Panc1 (cell line): ENCODE measurements around the gene TPD52L1. TPM values are rescaled to one million over a fixed set of nuclear protein-coding genes. Genes with fewer than 3 reads are reported as not detected.

ENCODE experiments used
- ATAC-seq: fragments of 200-7000 bp; cut with Tn5 transposase; 2 replicates; pipeline ENCODE4 v1.9.1; 2020; ENCODE audit warnings: mild to moderate bottlenecking, moderate library complexity
- BruUV-seq: library from RNA; stranded (reverse); fragments of 400-500 nt; replicated peaks from 2 replicates; lab custom pipeline; 2021; lab: Mats Ljungman, UMichigan
- CTCF ChIA-PET: fragments of 300-600 bp; sonication (Branson Sonifier 250); formaldehyde crosslinking; loops from one replicate; lab custom pipeline; 2022; ENCODE audit warnings: antibody characterized with exemption; lab: Charles Lee
- POLR2A ChIA-PET: fragments of 300-600 bp; sonication (Branson Sonifier 250); formaldehyde crosslinking; loops from one replicate; lab custom pipeline; 2022; ENCODE audit warnings: antibody characterized with exemption; lab: Charles Lee
- DNase-seq: peaks from one replicate; pipeline ENCODE4 v3.0.0-alpha.2; 2010; ENCODE audit warnings: low read depth, low spot score
- H3K27ac ChIP-seq: 2 replicates; pipeline ENCODE4 v1.5.1; 2011; ENCODE audit warnings: mild to moderate bottlenecking, low read length, inconsistent platforms
- H3K27me3 ChIP-seq: fragments of 200-500 bp; sonication (Bioruptor generic); 2 replicates; pipeline ENCODE4 v1.6.0; 2014; ENCODE audit warnings: low read length, inconsistent platforms; ENCODE audit not compliant: control insufficient read depth, insufficient read depth
- H3K36me3 ChIP-seq: fragments of 200-500 bp; sonication (Bioruptor generic); 2 replicates; pipeline ENCODE4 v1.5.1; 2014; ENCODE audit warnings: inconsistent platforms, mild to moderate bottlenecking, low read length, moderate library complexity; ENCODE audit not compliant: control insufficient read depth, insufficient read depth
- H3K4me1 ChIP-seq: 2 replicates; pipeline ENCODE4 v1.5.1; 2011; ENCODE audit warnings: inconsistent platforms, mild to moderate bottlenecking, low read length, moderate library complexity; ENCODE audit not compliant: control insufficient read depth, insufficient read depth
- H3K4me3 ChIP-seq, 2 experiments: 2 replicates each; pipeline ENCODE4 v1.5.1; 2011 to 2012; ENCODE audit warnings: low read depth in 2 of 2, low read length in 2 of 2, mild to moderate bottlenecking in 2 of 2, inconsistent platforms in 1 of 2, moderate library complexity in 1 of 2
- H3K9me3 ChIP-seq: fragments of 200-500 bp; sonication (Bioruptor generic); 2 replicates; pipeline ENCODE4 v1.5.1; 2014; ENCODE audit warnings: low read depth, mild to moderate bottlenecking, inconsistent platforms, low read length, moderate library complexity; ENCODE audit not compliant: control insufficient read depth, insufficient read depth
- CTCF ChIP-seq: fragments of 450-650 bp; IDR thresholded peaks from 2 replicates; pipeline ENCODE4 v1.5.1; 2017; ENCODE audit warnings: mild to moderate bottlenecking
- POLR2AphosphoS5 ChIP-seq: IDR thresholded peaks from 2 replicates; pipeline ENCODE4 v1.6.1; 2012; ENCODE audit warnings: mild to moderate bottlenecking, low read depth, low read length, moderate library complexity
- SIN3A ChIP-seq: IDR thresholded peaks from 2 replicates; pipeline ENCODE4 v1.6.1; 2012; ENCODE audit warnings: low read depth, mild to moderate bottlenecking, low read length, moderate library complexity, borderline replicate concordance; ENCODE audit not compliant: insufficient read depth
- TCF7L2 ChIP-seq: IDR thresholded peaks from 2 replicates; pipeline ENCODE4 v1.6.1; 2011; ENCODE audit warnings: mild to moderate bottlenecking, low read depth, low read length, inconsistent platforms
- in situ Hi-C: cut with HindIII; loops from 2 replicates; pipeline ENCODE4 v1.10.0; 2016; ENCODE audit warnings: low sequenced_read_pairs, low pct_unique_long_range_greater_than_20kb
- intact Hi-C: fragments of 100-400 bp; cut with micrococcal nuclease; formaldehyde crosslinking; loops from one replicate; pipeline ENCODE4 v1.10.0; 2022; ENCODE audit not compliant: unreplicated experiment
- total RNA-seq: library from RNA; stranded (reverse); gene quantifications from one replicate; pipeline ENCODE4 v1.2.1, GENCODE V29; 2021; ENCODE audit not compliant: unreplicated experiment
- TF ChIP-seq, protein P1 (sequence below), 2 experiments: IDR thresholded peaks; 2 replicates each; pipeline ENCODE4 v1.6.1; 2011 to 2012; ENCODE audit warnings: low read depth in 2 of 2, control low read depth in 1 of 2, low read length in 1 of 2, mild to moderate bottlenecking in 1 of 2, moderate library complexity in 1 of 2; ENCODE audit not compliant: insufficient read depth in 1 of 2

TPD52L1 gene
- total RNA-seq, 1 experiment from 2014 or later = 2.9 TPM

DNA sequence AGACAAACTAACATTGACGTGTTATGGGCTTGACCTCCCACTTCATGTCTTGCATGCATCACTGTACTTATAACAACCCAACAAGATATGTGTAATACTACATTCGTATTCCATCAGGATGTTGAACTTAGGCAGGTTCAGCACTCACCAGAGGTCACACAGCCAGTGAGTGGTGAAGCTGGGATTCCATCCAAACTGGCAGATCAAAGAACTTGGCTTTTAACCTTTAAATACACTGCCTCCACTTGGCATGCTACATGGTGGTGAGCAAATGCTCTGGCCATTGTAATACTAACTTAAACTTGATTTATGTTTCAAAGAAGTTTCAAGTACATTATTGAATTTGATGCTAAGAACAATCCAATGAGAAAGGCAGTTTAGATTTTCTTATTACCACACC is 158.9 kb downstream of the TPD52L1 start:
- TF ChIP-seq SIN3A (no peak), POLR2AphosphoS5 (no peak), CTCF (no peak), TCF7L2 (no peak)
- TF ChIP-seq, protein P1, sequence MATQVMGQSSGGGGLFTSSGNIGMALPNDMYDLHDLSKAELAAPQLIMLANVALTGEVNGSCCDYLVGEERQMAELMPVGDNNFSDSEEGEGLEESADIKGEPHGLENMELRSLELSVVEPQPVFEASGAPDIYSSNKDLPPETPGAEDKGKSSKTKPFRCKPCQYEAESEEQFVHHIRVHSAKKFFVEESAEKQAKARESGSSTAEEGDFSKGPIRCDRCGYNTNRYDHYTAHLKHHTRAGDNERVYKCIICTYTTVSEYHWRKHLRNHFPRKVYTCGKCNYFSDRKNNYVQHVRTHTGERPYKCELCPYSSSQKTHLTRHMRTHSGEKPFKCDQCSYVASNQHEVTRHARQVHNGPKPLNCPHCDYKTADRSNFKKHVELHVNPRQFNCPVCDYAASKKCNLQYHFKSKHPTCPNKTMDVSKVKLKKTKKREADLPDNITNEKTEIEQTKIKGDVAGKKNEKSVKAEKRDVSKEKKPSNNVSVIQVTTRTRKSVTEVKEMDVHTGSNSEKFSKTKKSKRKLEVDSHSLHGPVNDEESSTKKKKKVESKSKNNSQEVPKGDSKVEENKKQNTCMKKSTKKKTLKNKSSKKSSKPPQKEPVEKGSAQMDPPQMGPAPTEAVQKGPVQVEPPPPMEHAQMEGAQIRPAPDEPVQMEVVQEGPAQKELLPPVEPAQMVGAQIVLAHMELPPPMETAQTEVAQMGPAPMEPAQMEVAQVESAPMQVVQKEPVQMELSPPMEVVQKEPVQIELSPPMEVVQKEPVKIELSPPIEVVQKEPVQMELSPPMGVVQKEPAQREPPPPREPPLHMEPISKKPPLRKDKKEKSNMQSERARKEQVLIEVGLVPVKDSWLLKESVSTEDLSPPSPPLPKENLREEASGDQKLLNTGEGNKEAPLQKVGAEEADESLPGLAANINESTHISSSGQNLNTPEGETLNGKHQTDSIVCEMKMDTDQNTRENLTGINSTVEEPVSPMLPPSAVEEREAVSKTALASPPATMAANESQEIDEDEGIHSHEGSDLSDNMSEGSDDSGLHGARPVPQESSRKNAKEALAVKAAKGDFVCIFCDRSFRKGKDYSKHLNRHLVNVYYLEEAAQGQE (IDR thresholded peaks at IDR 0.05; ENCODE audit: insufficient read depth in 1 of 2, low read depth in 2 of 2, low read length in 1 of 2) = no peak
- intact Hi-C loops = loop anchor here (5.0 to 10.0 kb wide), 2 partner anchors 202 to 660 kb away; no protein-coding TSS in a partner anchor
- no peak overlapping the region for H3K27ac ChIP-seq
- POLR2A ChIA-PET = no interaction called here
- DNase-seq = no peak
- CTCF ChIA-PET = interaction anchor here (0.6 to 1.5 kb wide), 3 partner anchors 20 to 457 kb away, joined by 4 to 6 read pairs (median 6); no protein-coding TSS in a partner anchor
- no peaks in the 10 kb centered on the region for H3K9me3 ChIP-seq
- H3K36me3 ChIP-seq = no peaks in the 10 kb centered on the region
- no peak for ATAC-seq
- no peak overlapping the region for H3K4me3 ChIP-seq
- BruUV-seq = no TSS peak
- in situ Hi-C loops = no loop called here
- H3K4me1 ChIP-seq = no peaks in the 10 kb centered on the region
- peaks cover 20% of the 10 kb centered on the region; the same call in 1 of the 2 replicates for H3K27me3 ChIP-seq

- ATAC-seq (no peak), DNase-seq (no peak)
- intact Hi-C loops = loop anchor here (5.0 to 10.0 kb wide), 2 partner anchors 202 to 659 kb away; no protein-coding TSS in a partner anchor
- Histone ChIP-seq H3K36me3 (no peaks in the 10 kb centered on the region), H3K27me3 (peaks cover 16% of the 10 kb centered on the region; the same call in 1 of the 2 replicates), H3K27ac (no peak overlapping the region), H3K4me3 (no peak overlapping the region), H3K4me1 (no peaks in the 10 kb centered on the region), H3K9me3 (no peaks in the 10 kb centered on the region)
- no TSS peak for BruUV-seq
- ChIA-PET POLR2A (no interaction called here), CTCF (interaction anchor here (0.6 to 1.5 kb wide), 4 partner anchors 13 to 457 kb away, joined by 3 to 6 read pairs (median 5); no protein-coding TSS in a partner anchor)
- in situ Hi-C loops = no loop called here
- no peak for TF ChIP-seq POLR2AphosphoS5
These were observed 159.4 kb downstream of the TPD52L1 start for GRCh38 chr6:125312950-125313349.

Other genes with a start within 250 kb of the TPD52L1 start
- 37.7 TPM for gene RNF217, start 191.3 kb upstream of the TPD52L1 start, total RNA-seq
- gene HDDC2, start 148.2 kb downstream of the TPD52L1 start, total RNA-seq = 88.8 TPM